Activated CD8-positive, alpha-beta memory T cell treated with anti-CD3 and anti-CD28 coated beads for 1 hour (primary cell): ENCODE measurements around the gene OSCP1.
"Not testable (repeated sequence)": the region's sequence is repeated elsewhere in the genome, so short reads cannot be mapped to it uniquely, and the experiment has no call there.

Experiments used
- DNase-seq, 2 donors: peaks; one replicate each; pipeline ENCODE4 v3.0.0-alpha.2; 2020; ENCODE audit warnings: low read depth in 1 of 2; ENCODE audit errors: extremely low read depth in 1 of 2

Gene OSCP1

GRCh38 chr1:36450270-36450918, at the start of gene OSCP1:
Gene OSCP1 (minus strand): TSS chr1:36450451. CDS start chr1:36450369, 82 bp downstream.
- DNase-seq = peak; percentile 51 to 74

GRCh38 chr1:36497207-36497606, 47.0 kb upstream of the OSCP1 start:
- DNase-seq = no peak

GRCh38 chr1:36494971-36495370, 44.7 kb upstream of the OSCP1 start:
- DNase-seq = no peak

GRCh38 chr1:36493524-36493923, 43.3 kb upstream of the OSCP1 start:
- no peak for DNase-seq

- no peak for DNase-seq
These were observed 42.2 kb upstream of the OSCP1 start for GRCh38 chr1:36492491-36492890.

- not testable (repeated sequence) for DNase-seq
These were observed 39.2 kb upstream of the OSCP1 start for GRCh38 chr1:36489258-36490051.

- no peak for DNase-seq
These were observed 37.7 kb upstream of the OSCP1 start for GRCh38 chr1:36487906-36488305.

GRCh38 chr1:36487336-36487725, 37.1 kb upstream of the OSCP1 start:
- not testable (repeated sequence) for DNase-seq

- DNase-seq = no peak
These were observed 36.4 kb upstream of the OSCP1 start for GRCh38 chr1:36486439-36487335.

GRCh38 chr1:36486093-36486438, 35.8 kb upstream of the OSCP1 start:
- no peak for DNase-seq

- DNase-seq = no peak
These were observed 33.8 kb upstream of the OSCP1 start for GRCh38 chr1:36484099-36484498.

GRCh38 chr1:36482724-36483388, 32.6 kb upstream of the OSCP1 start, which contains the start of gene CSF3R:
Gene CSF3R (minus strand): TSS chr1:36482913. CDS start chr1:36479496, 3,417 bp downstream.
- no peak for DNase-seq

- no peak for DNase-seq
These were observed 31.8 kb upstream of the OSCP1 start for GRCh38 chr1:36481771-36482723.

GRCh38 chr1:36481091-36481490, 30.8 kb upstream of the OSCP1 start:
- no peak for DNase-seq

- no peak for DNase-seq
These were observed 29.9 kb upstream of the OSCP1 start for GRCh38 chr1:36480161-36480560.

GRCh38 chr1:36479505-36480051, 29.3 kb upstream of the OSCP1 start:
- DNase-seq = no peak

GRCh38 chr1:36477615-36478014, 27.4 kb upstream of the OSCP1 start:
- DNase-seq = not testable (repeated sequence)

- DNase-seq = no peak
These were observed 26.7 kb upstream of the OSCP1 start for GRCh38 chr1:36476945-36477344.

- DNase-seq = no peak
These were observed 25.8 kb upstream of the OSCP1 start for GRCh38 chr1:36475910-36476604.
